Spinal cord (tissue), 10 donors: Measurements from ENCODE around the gene ZER1. TPM values are rescaled to one million over a fixed set of nuclear protein-coding genes. Genes with fewer than 3 reads are reported as not detected.

Experiments
- DNase-seq, 6 donors: peaks; one replicate each; pipeline versions ENCODE4 v3.0.0 to v3.0.0-alpha.2; 2013 to 2015; ENCODE audit warnings: low spot score in 6 of 6, low read depth in 4 of 6
- H3K27ac ChIP-seq: one replicate; pipeline ENCODE4 v1.5.1; 2013; ENCODE audit warnings: low read depth, low read length, control low read depth
- H3K27me3 ChIP-seq: one replicate; pipeline ENCODE4 v1.6.1; 2013; ENCODE audit warnings: low read length; ENCODE audit not compliant: control insufficient read depth, insufficient read depth
- H3K36me3 ChIP-seq: one replicate; pipeline ENCODE4 v1.6.1; 2013; ENCODE audit warnings: low read length; ENCODE audit not compliant: control insufficient read depth, insufficient read depth
- H3K4me1 ChIP-seq: one replicate; pipeline ENCODE4 v1.6.1; 2013; ENCODE audit warnings: low read length; ENCODE audit not compliant: control insufficient read depth, insufficient read depth
- H3K4me3 ChIP-seq: one replicate; pipeline ENCODE4 v1.5.1; 2013; ENCODE audit warnings: low read depth, low read length, control low read depth
- H3K9me3 ChIP-seq: one replicate; pipeline ENCODE4 v1.6.1; 2013; ENCODE audit warnings: low read length; ENCODE audit not compliant: control insufficient read depth, insufficient read depth
- WGBS: methylation state at CpG from one replicate; pipeline ENCODE4 v1.1.5; 2013; ENCODE audit warnings: missing lambda C conversion rate; ENCODE audit not compliant: insufficient coverage; 5-methylcytosine and 5-hydroxymethylcytosine counted together
- polyA plus RNA-seq, 2 donors: library from polyadenylated mRNA; unstranded; fragments of 120-200 nt; gene quantifications; one replicate each; pipeline ENCODE4 v1.2.1, GENCODE V29; 2013; ENCODE audit not compliant: insufficient read length in 2 of 2
- total RNA-seq, 2 donors: library from RNA; depleted of rRNA in 1 of 2; stranded (reverse); fragments of 120-200 nt in 1 of 2; fragments of >200 nt in 1 of 2; gene quantifications; one replicate each; pipeline versions ENCODE4 v1.2.3 to v1.2.4, GENCODE V29; 2013 to 2014
- donor health status: healthy.

Gene ZER1
- total and polyA plus RNA-seq, 4 donors = 23.1 to 55.3 (median 42.8) TPM

DNA sequence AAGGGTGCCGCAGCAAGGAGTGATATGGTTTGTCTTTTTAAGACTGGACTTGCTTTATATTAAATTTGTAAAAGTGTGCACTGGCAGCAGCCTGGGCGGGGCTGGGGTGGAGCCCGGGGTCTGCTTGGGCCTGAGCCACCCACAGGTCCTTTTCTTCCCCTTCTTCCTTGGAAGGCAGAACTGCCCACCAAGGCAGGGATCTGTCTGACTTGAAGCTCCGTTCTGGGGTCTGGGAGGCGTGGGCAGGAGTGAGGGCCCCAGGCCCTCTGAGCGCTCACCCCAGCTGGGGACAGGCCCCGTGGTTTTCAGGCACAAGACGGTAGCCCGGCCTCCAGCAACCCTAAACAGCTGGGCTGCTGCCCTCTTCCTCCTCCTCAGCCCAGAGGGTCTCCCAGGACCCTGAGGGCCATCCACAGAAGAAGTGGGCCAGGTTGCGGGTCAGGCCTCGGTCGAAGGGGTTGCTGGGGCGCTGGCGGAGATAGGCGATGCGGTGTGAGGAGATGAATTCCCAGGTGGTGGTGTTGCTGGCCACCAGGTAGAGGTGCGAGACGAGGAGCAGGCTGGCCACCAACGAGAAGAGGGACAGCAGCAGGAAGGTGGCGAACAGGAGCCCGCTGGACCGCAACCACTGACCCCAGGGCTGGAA is 50.8 kb downstream of the ZER1 start:
- 93% methylated on average over 17 of the region's 22 CpGs for WGBS
- Histone ChIP-seq H3K4me3 (no peak overlapping the region), H3K4me1 (peaks cover 20% of the 10 kb centered on the region), H3K9me3 (no peaks in the 10 kb centered on the region), H3K27ac (no peak overlapping the region), H3K36me3 (peaks cover 23% of the 10 kb centered on the region), H3K27me3 (no peaks in the 10 kb centered on the region)
- DNase-seq = no peak

DNA sequence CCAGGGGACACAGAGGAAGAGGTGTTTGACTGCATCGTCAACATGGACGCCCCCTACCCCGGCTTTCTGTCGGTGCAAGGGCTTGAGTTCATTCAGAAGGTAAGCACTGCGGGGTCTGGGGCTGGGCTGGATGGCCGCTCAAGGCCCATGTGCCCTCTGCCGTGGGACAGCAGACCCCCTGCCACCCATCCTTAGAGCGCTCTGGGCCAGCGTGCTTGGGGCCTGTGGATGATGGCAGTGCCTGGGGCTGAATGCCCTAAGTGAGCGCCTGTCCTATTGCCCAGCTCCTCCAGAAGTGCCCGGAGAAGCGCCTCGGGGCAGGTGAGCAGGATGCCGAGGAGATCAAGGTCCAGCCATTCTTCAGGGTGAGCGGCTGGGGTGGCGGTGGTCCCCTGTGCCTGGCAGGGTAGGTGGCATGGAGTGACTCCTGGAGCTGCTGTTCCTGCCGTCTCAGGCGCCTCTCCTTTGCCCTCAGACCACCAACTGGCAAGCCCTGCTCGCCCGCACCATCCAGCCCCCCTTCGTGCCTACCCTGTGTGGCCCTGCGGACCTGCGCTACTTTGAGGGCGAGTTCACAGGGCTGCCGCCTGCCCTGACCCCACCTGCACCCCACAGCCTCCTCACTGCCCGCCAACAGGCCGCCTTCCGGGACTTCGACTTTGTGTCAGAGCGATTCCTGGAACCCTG is 51.7 kb downstream of the ZER1 start:
- no peaks in the 10 kb centered on the region for H3K9me3 ChIP-seq
- WGBS = 90% methylated on average over 30 of the region's 30 CpGs
- DNase-seq = no peak

DNA sequence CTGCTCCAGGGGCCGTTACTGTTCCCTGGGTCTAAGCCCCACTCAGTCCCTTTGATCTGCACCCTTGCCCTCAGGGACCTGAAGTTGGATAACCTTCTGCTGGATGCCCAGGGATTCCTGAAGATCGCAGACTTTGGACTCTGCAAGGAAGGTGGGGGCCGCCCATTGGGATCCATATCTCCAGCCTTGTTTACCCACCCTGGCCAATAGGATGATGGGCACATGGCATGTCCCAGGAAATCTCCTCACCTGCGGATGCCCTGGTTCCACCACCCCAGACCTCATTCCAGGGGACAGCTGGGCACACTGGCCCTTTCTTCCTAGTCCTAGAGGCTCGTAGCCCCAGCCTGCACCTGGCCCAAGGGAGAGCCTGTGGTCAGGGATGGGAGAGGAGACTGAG is 53.3 kb downstream of the ZER1 start:
- no peak for DNase-seq
- Histone ChIP-seq H3K9me3 (no peaks in the 10 kb centered on the region), H3K27me3 (no peaks in the 10 kb centered on the region), H3K4me3 (no peak overlapping the region), H3K27ac (no peak overlapping the region), H3K4me1 (peaks cover 5% of the 10 kb centered on the region), H3K36me3 (peaks cover 35% of the 10 kb centered on the region)
- WGBS = 91% methylated on average over 4 of the region's 5 CpGs

More for the DNA sequence above, 51.7 kb downstream of the ZER1 start:
- Histone ChIP-seq H3K36me3 (peaks cover 26% of the 10 kb centered on the region), H3K4me3 (no peak overlapping the region), H3K27me3 (no peaks in the 10 kb centered on the region), H3K27ac (no peak overlapping the region), H3K4me1 (peaks cover 19% of the 10 kb centered on the region)

- Histone ChIP-seq H3K36me3 (peaks cover 40% of the 10 kb centered on the region), H3K9me3 (no peaks in the 10 kb centered on the region), H3K27me3 (no peaks in the 10 kb centered on the region), H3K4me3 (no peak overlapping the region), H3K27ac (no peak overlapping the region), H3K4me1 (peaks cover under 1% of the 10 kb centered on the region)
- 93% methylated on average over 5 of the region's 8 CpGs for WGBS
- DNase-seq = no peak
These were observed 53.7 kb downstream of the ZER1 start for GRCh38 chr9:128718047-128718446.

DNA sequence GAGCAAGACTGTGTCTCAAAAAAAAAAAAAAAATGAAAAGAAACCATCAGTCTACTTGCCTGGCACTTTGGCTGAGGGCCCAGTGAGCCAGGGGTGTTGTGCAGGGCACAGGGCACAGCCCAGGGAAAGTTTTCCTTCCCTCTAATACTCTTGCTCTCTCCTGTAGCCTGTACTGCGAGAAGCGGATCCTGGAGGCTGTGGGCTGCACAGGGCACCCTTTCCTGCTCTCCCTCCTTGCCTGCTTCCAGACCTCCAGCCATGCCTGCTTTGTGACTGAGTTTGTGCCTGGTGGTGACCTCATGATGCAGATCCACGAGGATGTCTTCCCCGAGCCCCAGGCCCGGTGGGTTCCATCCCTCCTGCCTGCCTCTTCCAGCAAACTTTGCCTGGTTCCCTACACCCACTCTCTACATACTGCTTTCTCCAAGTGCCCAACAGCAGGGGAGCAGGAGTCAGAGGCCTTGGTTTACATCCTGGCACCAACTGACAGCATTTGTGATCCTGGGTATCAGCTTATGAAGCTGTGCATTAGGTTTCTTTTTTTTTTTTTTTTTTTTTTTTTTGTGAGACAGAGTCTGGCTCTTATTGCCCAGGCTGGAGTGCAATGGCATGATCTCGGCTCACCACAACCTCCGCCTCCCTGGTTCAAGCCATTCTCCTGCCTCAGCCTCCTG is 55.0 kb downstream of the ZER1 start:
- H3K36me3 ChIP-seq = peaks cover 43% of the 10 kb centered on the region
- 81% methylated on average over 5 of the region's 7 CpGs for WGBS
- H3K4me1 ChIP-seq = no peaks in the 10 kb centered on the region
- H3K27me3 ChIP-seq = no peaks in the 10 kb centered on the region
- no peak for DNase-seq
- H3K9me3 ChIP-seq = no peaks in the 10 kb centered on the region
- H3K27ac ChIP-seq = no peak overlapping the region
- H3K4me3 ChIP-seq = no peak overlapping the region

DNA sequence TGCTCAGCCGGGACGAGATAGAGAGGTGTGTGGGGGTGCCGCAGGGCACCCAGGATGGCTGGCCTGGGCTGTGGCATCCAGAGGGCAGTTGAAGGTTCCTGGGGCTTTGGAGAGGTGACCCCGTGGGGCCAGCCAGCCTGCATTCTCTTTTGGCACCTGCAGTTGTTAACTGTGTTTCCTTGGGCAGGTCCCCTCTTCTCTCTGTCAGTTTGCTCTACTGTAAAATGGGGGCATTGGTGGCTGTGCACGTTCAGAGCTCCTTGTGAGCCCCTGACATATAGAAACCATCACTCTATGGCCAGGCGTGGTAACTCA is 56.3 kb downstream of the ZER1 start:
- no peak for DNase-seq
- Histone ChIP-seq H3K4me3 (no peak overlapping the region), H3K9me3 (no peaks in the 10 kb centered on the region), H3K27ac (no peak overlapping the region), H3K27me3 (no peaks in the 10 kb centered on the region), H3K4me1 (no peaks in the 10 kb centered on the region), H3K36me3 (peaks cover 29% of the 10 kb centered on the region)
- 90% methylated on average over 6 of the region's 6 CpGs for WGBS

DNA sequence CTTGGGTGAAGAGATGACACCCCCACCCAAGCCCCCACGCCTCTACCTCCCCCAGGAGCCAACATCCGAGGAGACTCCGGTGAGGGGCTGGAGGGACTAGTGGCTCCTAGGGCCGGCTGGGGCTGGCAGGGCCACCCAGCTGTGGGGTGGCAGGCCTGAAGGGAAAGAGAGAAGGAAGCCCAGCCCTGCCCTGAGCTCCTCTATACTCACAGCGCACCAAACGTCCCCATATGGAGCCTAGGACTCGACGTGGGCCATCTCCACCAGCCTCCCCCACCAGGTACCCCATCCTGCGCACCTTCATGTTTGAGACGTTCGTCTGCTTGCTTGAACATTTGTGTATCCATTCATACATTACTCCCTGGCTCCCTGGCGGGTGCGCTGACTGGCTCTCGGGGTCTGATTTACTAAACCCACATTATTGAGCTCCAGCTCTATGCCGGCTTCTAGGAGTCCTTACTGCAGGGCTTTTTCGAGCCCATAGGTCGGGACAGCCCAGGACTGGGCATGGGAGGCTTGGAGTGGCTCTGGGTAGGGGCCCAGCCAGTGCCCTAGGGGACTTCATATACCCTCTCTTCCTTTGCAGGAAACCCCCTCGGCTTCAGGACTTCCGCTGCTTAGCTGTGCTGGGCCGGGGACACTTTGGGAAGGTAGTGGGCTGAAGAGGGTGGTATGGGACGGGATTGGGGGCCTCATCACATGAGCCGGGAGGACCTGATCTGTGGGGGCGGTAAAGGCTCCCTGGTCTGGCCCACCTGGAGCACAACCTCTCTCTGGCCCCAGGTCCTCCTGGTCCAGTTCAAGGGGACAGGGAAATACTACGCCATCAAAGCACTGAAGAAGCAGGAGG is 56.9 kb downstream of the ZER1 start:
- peaks cover 24% of the 10 kb centered on the region for H3K36me3 ChIP-seq
- H3K9me3 ChIP-seq = no peaks in the 10 kb centered on the region
- H3K4me1 ChIP-seq = no peaks in the 10 kb centered on the region

DNA sequence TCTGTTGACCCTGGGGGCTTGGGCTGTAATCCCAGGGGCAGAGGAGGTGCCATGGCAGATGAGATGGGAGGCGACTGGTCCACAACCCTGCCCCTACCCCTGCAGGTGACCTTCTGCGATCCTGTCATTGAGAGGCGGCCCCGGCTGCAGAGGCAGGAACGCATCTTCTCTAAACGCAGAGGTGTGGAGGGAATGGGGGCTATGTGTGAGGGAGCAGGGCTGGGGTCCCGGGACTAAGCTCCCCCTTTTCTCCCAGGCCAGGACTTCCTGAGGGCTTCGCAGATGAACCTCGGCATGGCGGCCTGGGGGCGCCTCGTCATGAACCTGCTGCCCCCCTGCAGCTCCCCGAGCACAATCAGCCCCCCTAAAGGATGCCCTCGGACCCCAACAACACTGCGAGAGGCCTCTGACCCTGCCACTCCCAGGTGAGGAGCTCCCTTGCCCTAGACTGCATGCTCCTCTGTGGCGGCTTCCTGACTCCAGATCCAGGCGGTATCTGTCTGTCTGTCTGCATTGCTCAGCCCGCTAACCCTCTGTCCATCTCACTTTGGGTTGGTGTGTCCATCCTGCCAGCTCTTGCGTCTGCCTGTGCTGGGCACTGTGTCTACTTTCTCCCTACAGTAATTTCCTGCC is 57.7 kb downstream of the ZER1 start:
- no peak for DNase-seq
- Histone ChIP-seq H3K4me1 (no peaks in the 10 kb centered on the region), H3K4me3 (no peak overlapping the region), H3K27me3 (no peaks in the 10 kb centered on the region), H3K9me3 (no peaks in the 10 kb centered on the region), H3K36me3 (peaks cover 23% of the 10 kb centered on the region), H3K27ac (no peak overlapping the region)
- WGBS = 96% methylated on average over 14 of the region's 19 CpGs

More for the DNA sequence above, 56.9 kb downstream of the ZER1 start:
- Histone ChIP-seq H3K4me3 (no peak overlapping the region), H3K27me3 (no peaks in the 10 kb centered on the region), H3K27ac (no peak overlapping the region)
- no peak for DNase-seq
- WGBS = 91% methylated on average over 15 of the region's 24 CpGs

GRCh38 chr9:128713411-128713780 is 58.3 kb downstream of the ZER1 start:
- Histone ChIP-seq H3K27ac (no peak overlapping the region), H3K27me3 (no peaks in the 10 kb centered on the region), H3K4me3 (no peak overlapping the region), H3K9me3 (no peaks in the 10 kb centered on the region), H3K4me1 (no peaks in the 10 kb centered on the region), H3K36me3 (peaks cover 23% of the 10 kb centered on the region)
- WGBS = 97% methylated on average over 13 of the region's 13 CpGs
- no peak for DNase-seq
